COLO668 (cell line): Measurements from ENCODE around the gene ASPSCR1.
"Not testable (repeated sequence)": the region's sequence is repeated elsewhere in the genome, so short reads cannot be mapped to it uniquely, and the experiment has no call there.

Experiments
- DNase-seq: peaks from one replicate; lab custom pipeline; 2025; ENCODE audit not compliant: unreplicated experiment; lab: John Stamatoyannopoulos, UW

Gene ASPSCR1

DNA sequence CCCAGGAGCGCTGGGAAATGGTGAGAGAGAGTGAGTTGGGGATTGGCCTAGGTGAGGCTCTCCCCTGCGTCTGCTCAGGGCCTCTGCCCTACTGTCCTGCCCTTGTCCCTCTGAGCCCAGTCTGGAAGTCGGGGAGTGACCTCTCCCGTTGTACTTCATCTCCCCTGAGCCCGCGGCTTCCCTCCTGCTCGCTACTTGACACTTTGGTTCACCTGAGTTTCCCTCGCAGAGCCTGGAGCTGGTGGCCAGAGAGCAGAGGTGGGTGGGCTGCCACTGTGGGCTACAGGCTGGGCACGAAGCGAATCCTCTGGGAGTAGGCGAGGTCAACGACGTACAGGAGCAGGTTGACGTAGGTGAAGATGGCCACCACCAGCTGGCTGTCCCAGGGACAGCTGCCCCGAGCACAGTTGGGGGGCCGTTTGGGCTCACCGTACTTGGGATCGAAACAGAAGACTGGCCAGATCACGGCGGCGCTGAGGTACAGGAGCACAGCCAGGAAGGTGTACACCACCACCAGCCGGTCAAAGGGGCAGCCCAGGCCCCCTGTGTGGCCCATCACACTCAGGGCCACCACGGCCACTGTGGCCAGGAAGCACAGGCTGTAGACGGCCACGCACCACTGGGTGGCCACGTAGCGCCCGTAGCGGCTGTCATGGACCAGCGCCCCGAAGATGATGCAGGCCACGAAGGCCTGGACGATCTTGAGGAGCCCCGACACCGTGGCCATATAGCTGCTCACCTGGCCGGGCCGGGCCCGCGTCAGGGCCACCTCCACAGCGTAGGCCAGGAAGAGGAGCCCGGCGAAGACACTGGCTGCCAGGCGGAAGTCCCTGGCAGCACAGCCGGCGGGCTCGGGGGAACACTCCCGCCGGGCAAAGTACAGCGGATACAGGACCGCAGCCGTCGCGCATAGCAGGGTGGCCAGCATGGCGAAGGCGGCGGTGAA lies 36.6 kb upstream of the ASPSCR1 start:
- DNase-seq = no peak

GRCh38 chr17:81941484-81942166 lies 35.8 kb upstream of the ASPSCR1 start:
- DNase-seq = peak; percentile 42

- DNase-seq = no peak
These were observed 35.3 kb upstream of the ASPSCR1 start for GRCh38 chr17:81942167-81942553.

DNA sequence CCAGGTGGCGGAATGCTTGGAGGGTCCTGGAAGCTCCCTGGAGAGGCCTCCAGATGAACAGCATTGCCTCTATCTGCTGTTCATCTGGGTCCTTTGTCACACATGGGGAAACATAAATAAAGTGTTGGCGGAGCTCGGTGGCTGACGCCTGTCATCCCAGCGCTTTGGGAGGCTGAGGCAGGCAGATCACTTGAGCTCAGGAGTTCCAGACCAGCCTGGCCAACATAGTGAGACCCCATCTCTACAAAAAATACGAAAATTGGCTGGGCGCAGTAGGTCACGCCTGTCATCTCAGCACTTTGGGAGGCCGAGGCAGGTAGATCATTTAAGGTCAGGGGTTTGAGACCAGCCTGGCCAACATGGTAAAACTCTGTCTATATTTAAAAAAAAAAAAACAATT lies 32.6 kb upstream of the ASPSCR1 start:
- no peak for DNase-seq

- no peak for DNase-seq
These were observed 30.2 kb upstream of the ASPSCR1 start, which contains the start of gene MYADML2 for GRCh38 chr17:81947189-81947588. Gene MYADML2 (minus strand): TSS chr17:81947233. CDS start chr17:81941741, 5,492 bp downstream.

GRCh38 chr17:81948635-81949378 lies 28.6 kb upstream of the ASPSCR1 start:
- DNase-seq = peak; percentile 15

DNA sequence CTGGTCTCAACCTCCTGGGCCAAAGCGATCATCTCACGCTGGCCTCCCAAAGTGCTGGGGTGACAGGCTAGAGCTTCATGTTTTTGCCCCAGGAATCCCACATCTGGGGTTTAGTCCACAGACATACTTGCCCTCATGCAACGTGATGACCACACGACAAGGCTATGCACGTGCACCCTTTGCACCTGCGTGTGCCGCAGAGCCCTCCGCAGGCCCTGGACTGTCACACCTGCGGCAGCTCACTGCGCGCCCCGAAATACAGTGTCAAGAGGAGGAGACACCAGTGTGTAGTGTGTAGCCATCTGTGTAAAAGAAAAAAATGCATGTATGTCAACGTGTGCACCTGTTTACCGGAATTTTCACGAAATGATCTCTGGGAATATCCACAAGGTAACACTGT lies 26.9 kb upstream of the ASPSCR1 start:
- DNase-seq = no peak

- no peak for DNase-seq
These were observed 25.4 kb upstream of the ASPSCR1 start for GRCh38 chr17:81951785-81952684.

DNA sequence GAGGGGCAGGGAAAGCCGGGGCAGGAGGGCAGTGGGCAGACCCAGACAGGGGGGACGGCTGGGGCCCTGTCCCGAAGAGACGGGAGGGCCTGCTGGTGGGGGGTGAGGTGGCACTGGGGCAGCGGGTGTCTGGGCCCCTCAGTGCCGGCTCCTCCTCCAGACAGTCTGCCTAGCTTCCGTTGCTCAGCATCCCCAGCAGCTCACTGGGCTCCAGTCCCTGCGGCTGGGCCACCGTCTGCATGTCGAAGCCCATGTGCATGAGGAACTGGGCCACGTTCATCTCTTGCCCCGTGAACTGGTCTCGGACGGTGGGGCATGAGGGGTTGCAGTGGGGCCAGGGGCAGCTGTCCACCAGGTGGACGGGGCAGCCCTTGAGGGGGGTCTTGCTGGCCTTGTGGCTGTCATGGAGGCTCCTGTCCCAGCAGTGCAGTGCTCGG lies 24.6 kb upstream of the ASPSCR1 start:
- DNase-seq = no peak

GRCh38 chr17:81953443-81953842 lies 24.0 kb upstream of the ASPSCR1 start:
- not testable (repeated sequence) for DNase-seq

GRCh38 chr17:81954131-81955057 lies 23.0 kb upstream of the ASPSCR1 start:
- no peak for DNase-seq

DNA sequence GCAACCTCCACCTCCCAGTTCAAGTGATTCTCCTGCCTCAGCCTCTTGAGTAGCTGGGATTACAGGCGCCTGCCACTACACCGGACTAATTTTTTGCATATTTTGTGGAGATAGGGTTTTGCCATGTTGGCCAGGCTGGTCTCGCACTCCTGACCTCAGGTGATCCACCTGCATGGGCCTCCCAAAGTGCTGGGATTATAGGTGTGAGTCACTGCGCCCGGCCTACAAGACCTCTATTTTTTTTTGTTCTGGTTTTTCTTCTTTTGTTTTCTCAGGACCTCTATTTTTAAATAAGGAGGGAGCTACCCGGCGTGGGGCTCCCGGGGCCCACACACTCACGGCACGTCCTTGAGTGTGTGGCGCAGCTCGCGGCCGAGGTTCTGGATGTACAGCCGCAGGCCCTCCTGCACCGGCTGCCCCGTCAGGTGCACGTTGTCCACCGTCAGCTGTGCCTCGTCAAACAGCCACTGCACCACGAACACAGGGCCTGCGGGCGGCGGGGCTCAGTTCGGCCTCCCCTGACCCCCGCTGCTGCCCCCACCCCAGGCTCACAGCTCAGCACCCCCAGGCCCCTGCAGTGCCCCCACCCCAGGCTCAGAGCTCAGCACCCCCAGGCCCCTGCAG lies 22.3 kb upstream of the ASPSCR1 start:
- no peak for DNase-seq

DNA sequence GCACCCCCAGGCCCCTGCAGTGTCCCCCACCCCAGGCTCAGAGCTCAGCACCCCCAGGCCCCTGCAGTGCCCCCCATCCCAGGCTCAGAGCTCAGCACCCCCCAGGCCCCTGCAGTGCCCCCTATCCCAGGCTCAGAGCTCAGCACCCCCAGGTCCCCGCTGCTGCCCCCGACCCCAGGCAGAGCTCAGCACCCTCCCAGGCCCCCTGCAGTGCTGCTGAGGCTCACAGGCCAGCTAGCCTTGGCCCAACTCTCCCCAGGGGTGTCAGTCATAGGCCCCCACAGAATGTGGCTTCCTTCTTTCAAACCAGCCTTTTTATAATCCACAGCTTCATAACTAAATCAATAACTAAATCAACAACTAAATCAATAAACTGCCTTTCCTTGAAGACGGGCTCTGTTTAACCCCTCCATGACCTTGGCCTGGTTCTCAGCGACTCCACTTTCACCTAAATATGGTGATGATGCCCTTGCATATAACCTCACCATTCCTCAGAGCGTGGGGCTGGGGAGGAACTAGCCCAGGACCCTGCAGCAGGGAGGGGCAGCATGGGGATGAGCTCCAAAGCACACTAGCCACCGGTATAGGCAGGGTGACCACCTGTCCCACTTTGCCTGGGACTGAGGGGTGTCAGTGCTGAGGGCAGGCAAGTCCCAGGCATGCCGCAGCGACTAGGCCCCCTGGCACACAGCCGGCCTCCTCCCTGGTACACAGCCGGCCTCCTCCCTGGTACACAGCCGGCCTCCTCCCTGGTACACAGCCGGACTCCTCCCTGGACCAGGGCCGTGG lies 21.5 kb upstream of the ASPSCR1 start:
- DNase-seq = no peak

DNA sequence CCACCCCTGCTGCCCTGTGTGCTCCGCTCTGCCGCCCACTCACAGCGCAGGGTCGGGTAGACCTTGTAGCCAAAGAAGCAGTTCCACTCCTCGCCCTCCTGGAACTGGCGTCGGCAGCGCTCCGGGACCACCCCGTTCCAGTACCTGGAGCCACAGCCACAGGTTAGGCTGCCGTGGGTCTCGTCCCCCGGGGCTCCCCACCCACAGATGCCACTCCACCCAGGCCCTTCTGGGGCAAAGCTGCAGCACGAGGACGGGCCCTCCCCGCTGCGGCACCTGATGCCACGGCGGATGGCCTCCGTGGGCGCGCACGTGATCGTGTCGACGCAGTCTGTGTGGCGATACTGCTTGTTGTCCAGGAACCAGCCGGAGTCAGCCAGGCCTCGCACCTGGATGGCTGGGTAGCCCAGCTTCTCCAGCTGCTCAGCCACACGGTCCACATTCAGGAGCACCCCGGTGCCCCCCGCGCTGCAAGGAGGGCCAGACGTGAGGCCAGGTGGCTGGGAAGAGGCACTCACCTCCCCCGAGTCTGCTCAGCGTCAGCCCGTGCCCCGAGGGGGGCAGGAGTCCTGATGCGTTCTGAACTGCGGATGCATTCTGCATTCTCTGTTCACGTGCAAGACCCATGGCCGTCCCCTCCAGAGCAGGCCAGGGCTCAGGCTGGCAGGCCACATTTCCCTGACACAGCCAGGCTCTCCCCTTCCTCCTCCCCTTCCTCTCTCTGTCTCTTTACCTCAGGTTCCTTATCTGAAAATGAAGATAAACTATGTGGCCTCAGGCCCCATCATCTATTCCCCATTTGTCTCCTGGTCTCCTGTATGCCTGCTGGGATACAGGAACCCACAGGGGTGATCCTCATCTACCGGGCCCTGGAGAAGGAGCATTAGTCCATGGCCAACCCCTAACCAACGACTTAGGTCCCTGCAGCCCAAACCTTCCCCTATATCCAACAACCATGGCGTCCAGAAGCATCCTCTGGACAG lies 20.5 kb upstream of the ASPSCR1 start:
- DNase-seq = no peak

GRCh38 chr17:81957691-81958432 lies 19.6 kb upstream of the ASPSCR1 start:
- DNase-seq = no peak
